HCT116 (cell line): ENCODE data around the gene TCF7L2. TPM values are rescaled to one million over a fixed set of nuclear protein-coding genes. Genes with fewer than 3 reads are reported as not detected.

Experiments
- ATAC-seq: fragments of 200-7000 bp; cut with Tn5 transposase; 2 replicates; pipeline ENCODE4 v1.9.1; 2020; ENCODE audit warnings: mild to moderate bottlenecking, moderate library complexity
- BruUV-seq: library from RNA; stranded (reverse); fragments of 400-500 nt; replicated peaks from 2 replicates; lab custom pipeline; 2021; lab: Mats Ljungman, UMichigan
- CTCF ChIA-PET: fragments of 300-600 bp; sonication (Branson Sonifier 250); formaldehyde crosslinking; loops from one replicate; lab custom pipeline; 2021; ENCODE audit warnings: antibody characterized with exemption; lab: Charles Lee
- POLR2A ChIA-PET: fragments of 300-600, 350-600 bp; sonication (Branson Sonifier 250); formaldehyde crosslinking; loops from one replicate; lab custom pipeline; 2021; ENCODE audit warnings: antibody characterized with exemption; lab: Charles Lee
- RAD21 ChIA-PET, 2 experiments: fragments of 300-600 bp; sonication (Branson Sonifier 250); formaldehyde crosslinking; loops; one replicate each; lab custom pipeline; 2023; ENCODE audit warnings: low total read pairs in 2 of 2; ENCODE audit not compliant: uncharacterized antibody in 2 of 2, unreplicated experiment in 2 of 2, low non-redundant PET in 1 of 2; lab: Charles Lee
- DNase-seq: peaks from one replicate; pipeline ENCODE4 v3.0.0-alpha.2; 2010; ENCODE audit warnings: low read depth, low spot score
- H2AFZ ChIP-seq: fragments of 200-600 bp; shearing (Covaris generic), sonication (generic); 2 replicates; pipeline ENCODE4 v1.6.1; 2017; ENCODE audit warnings: low read depth, mixed run types, mixed read lengths, antibody characterized with exemption, low read length; ENCODE audit not compliant: poor library complexity, severe bottlenecking
- H3K27ac ChIP-seq: 2 replicates; pipeline ENCODE4 v1.5.1; 2012; ENCODE audit warnings: low read depth, low read length
- H3K27me3 ChIP-seq: fragments of 200-600 bp; sonication (generic); 2 replicates; pipeline ENCODE4 v1.6.1; 2016; ENCODE audit warnings: mixed run types, low read length, mixed read lengths; ENCODE audit not compliant: insufficient read depth
- H3K36me3 ChIP-seq, 2 experiments: fragments of 200-500 bp in 1 of 2; fragments of 200-600 bp in 1 of 2; sonication (Bioruptor generic) in 1 of 2; sonication (generic) in 1 of 2; 2 replicates each; pipeline versions ENCODE4 v1.5.1 to v1.6.1; 2014 to 2016; ENCODE audit warnings: low read length in 2 of 2, inconsistent platforms in 1 of 2, mixed read lengths in 1 of 2, mixed run types in 1 of 2; ENCODE audit not compliant: insufficient read depth in 2 of 2, control insufficient read depth in 1 of 2
- H3K4me1 ChIP-seq, 2 experiments: fragments of 200-600 bp in 1 of 2; sonication (generic) in 1 of 2; 2 replicates each; pipeline versions ENCODE4 v1.5.1 to v1.6.1; 2012 to 2017; ENCODE audit warnings: low read length in 2 of 2, inconsistent platforms in 1 of 2, mild to moderate bottlenecking in 1 of 2, mixed read lengths in 1 of 2, mixed run types in 1 of 2, moderate library complexity in 1 of 2; ENCODE audit not compliant: insufficient read depth in 2 of 2, control insufficient read depth in 1 of 2
- H3K4me2 ChIP-seq: fragments of 200-600 bp; sonication (generic); 2 replicates; pipeline ENCODE4 v1.6.1; 2017; ENCODE audit warnings: mixed run types, low read length, mixed read lengths
- H3K4me3 ChIP-seq, 2 experiments: fragments of 200-600 bp in 1 of 2; sonication (generic) in 1 of 2; replicated peaks in 1 of 2; 2 replicates each; pipeline ENCODE4 v1.5.1; 2011 to 2016; ENCODE audit warnings: low read length in 2 of 2, control low read depth in 1 of 2, low read depth in 1 of 2, mild to moderate bottlenecking in 1 of 2, mixed read lengths in 1 of 2, mixed run types in 1 of 2
- H3K79me2 ChIP-seq: fragments of 200-600 bp; sonication (generic); 2 replicates; pipeline ENCODE4 v1.6.1; 2017; ENCODE audit warnings: mild to moderate bottlenecking, mixed run types, low read length, moderate library complexity, mixed read lengths; ENCODE audit not compliant: insufficient read depth
- H3K9ac ChIP-seq: fragments of 200-600 bp; sonication (generic); 2 replicates; pipeline ENCODE4 v1.6.1; 2016; ENCODE audit warnings: low read length, mixed read lengths
- H3K9me2 ChIP-seq: fragments of 200-600 bp; sonication (generic), shearing (Covaris generic); 2 replicates; pipeline ENCODE4 v1.6.1; 2017; ENCODE audit warnings: mixed run types, mild to moderate bottlenecking, moderate library complexity; ENCODE audit not compliant: insufficient read depth
- H3K9me3 ChIP-seq, 2 experiments: fragments of 200-500 bp in 1 of 2; fragments of 200-600 bp in 1 of 2; sonication (Bioruptor generic) in 1 of 2; sonication (generic) in 1 of 2; 2 replicates each; pipeline ENCODE4 v1.6.1; 2014 to 2017; ENCODE audit warnings: low read length in 2 of 2, mixed read lengths in 2 of 2, inconsistent platforms in 1 of 2, low read depth in 1 of 2, mild to moderate bottlenecking in 1 of 2, mixed run types in 1 of 2, moderate library complexity in 1 of 2; ENCODE audit not compliant: control insufficient read depth in 1 of 2, insufficient read depth in 1 of 2
- H4K20me1 ChIP-seq: fragments of 200-600 bp; sonication (generic), shearing (Covaris generic); 2 replicates; pipeline ENCODE4 v1.6.1; 2017; ENCODE audit warnings: mixed run types, mild to moderate bottlenecking, moderate library complexity; ENCODE audit not compliant: insufficient read depth
- EGR1 ChIP-seq: IDR thresholded peaks from 2 replicates; pipeline ENCODE4 v1.6.1; 2012; ENCODE audit warnings: low read depth
- ELF1 ChIP-seq: IDR thresholded peaks from 2 replicates; pipeline ENCODE4 v1.6.1; 2012; ENCODE audit warnings: low read depth, borderline replicate concordance
- EZH2 ChIP-seq: fragments of 200-600 bp; sonication (generic); IDR thresholded peaks from 2 replicates; pipeline ENCODE4 v1.6.1; 2017; ENCODE audit warnings: antibody characterized with exemption, mixed run types
- JUND ChIP-seq: IDR thresholded peaks from 2 replicates; pipeline ENCODE4 v1.6.1; 2012
- RAD21 ChIP-seq: IDR thresholded peaks from 2 replicates; pipeline ENCODE4 v1.6.1; 2012; ENCODE audit warnings: low read depth, mild to moderate bottlenecking
- SIN3A ChIP-seq: IDR thresholded peaks from 2 replicates; pipeline ENCODE4 v1.6.1; 2012; ENCODE audit warnings: low read depth
- SRF ChIP-seq: IDR thresholded peaks from 2 replicates; pipeline ENCODE4 v1.6.1; 2012; ENCODE audit warnings: low read depth
- YY1 ChIP-seq: IDR thresholded peaks from 2 replicates; pipeline ENCODE4 v1.6.1; 2011; ENCODE audit warnings: low read length, low read depth, moderate library complexity, mild to moderate bottlenecking; ENCODE audit not compliant: insufficient replicate concordance; ENCODE audit errors: extremely low read depth
- intact Hi-C: fragments of 100-400 bp; cut with micrococcal nuclease; formaldehyde crosslinking; loops from 2 replicates; pipeline ENCODE4 v1.10.0; 2022
- total RNA-seq: library from RNA; stranded (reverse); gene quantifications from one replicate; pipeline ENCODE4 v1.2.1, GENCODE V29; 2021; ENCODE audit not compliant: unreplicated experiment
- TF ChIP-seq, protein P1 (sequence below): IDR thresholded peaks from 2 replicates; pipeline ENCODE4 v1.6.1; 2012
- TF ChIP-seq, protein P2 (sequence below): IDR thresholded peaks from 2 replicates; pipeline ENCODE4 v1.6.1; 2012; ENCODE audit warnings: low read depth
- TF ChIP-seq, protein P3 (sequence below): IDR thresholded peaks from 2 replicates; pipeline ENCODE4 v1.6.1; 2012

TCF7L2 gene
- total RNA-seq, 1 experiment from 2014 or later = 164 TPM

DNA sequence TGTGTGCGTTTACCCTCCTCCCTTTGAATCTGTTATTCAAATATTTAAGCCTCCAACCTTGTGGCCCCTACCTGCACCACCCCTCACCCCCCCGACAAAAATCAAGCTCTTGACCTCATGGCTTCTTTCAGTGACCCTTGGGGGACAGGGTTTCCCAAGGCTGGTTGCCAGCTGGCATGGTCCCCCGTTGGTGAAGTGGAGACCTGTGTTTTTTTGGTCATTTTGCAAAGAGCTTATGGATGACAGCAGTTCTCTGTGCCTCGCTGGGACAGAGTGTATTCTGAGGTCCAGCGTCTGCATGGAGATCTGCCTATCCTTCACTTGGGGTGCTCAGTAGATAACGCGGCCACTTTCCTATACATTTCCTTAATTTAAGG, 111.0 kb downstream of the TCF7L2 start:
- TF ChIP-seq SIN3A = no peak
- TF ChIP-seq, protein P1, sequence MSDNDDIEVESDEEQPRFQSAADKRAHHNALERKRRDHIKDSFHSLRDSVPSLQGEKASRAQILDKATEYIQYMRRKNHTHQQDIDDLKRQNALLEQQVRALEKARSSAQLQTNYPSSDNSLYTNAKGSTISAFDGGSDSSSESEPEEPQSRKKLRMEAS = no peak
- Histone ChIP-seq H2AFZ (no peak overlapping the region), H3K36me3 (peaks cover 0 to 33% of the 10 kb centered on the region in 2 experiments; a peak in 1 of 4 replicates), H3K79me2 (peaks cover 100% of the 10 kb centered on the region), H3K9ac (no peak overlapping the region), H3K4me1 (peaks cover 60 to 81% of the 10 kb centered on the region in 2 experiments), H3K9me3 (no peaks in the 10 kb centered on the region), H3K4me2 (no peak overlapping the region), H4K20me1 (peaks cover 24% of the 10 kb centered on the region), H3K4me3 (no peak overlapping the region), H3K27me3 (no peaks in the 10 kb centered on the region), H3K27ac (no peak overlapping the region), H3K9me2 (no peaks in the 10 kb centered on the region)
- POLR2A ChIA-PET = interaction anchor here (0.6 to 1.7 kb wide), 3 partner anchors 11 to 257 kb away, joined by 3 to 4 read pairs (median 4); no protein-coding TSS in a partner anchor
- intact Hi-C loops = no loop called here
- ATAC-seq (no peak), DNase-seq (no peak)
- CTCF ChIA-PET = interaction anchor here (1.9 kb wide), 1 partner anchor 9 kb away, joined by 4 read pairs; no protein-coding TSS in a partner anchor
- RAD21 ChIA-PET = no interaction called here
- no TSS peak for BruUV-seq

DNA sequence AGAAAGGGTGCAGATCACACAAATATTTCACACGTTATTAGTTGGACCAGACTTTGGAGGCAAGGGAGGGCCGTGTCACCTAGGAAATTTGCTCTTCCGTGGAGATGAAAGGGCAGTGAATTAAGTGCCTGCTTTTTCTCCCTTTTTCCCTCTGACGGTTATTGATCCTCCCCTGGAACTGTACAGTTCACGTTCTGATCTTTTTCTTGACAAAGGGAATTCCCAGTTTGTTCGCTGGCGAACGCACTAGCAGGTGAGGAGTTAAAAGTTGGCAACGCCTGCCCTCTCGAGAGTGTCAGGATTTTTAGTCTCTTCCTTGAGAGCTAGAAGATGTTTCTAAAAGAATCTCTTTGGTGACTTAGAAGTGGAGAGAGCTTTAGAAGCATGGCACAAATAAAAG, 111.5 kb downstream of the TCF7L2 start:
- Histone ChIP-seq H3K4me2 (no peak overlapping the region), H3K36me3 (peaks cover 0 to 33% of the 10 kb centered on the region in 2 experiments; a peak in 1 of 4 replicates), H3K79me2 (peaks cover 100% of the 10 kb centered on the region), H4K20me1 (peaks cover 24% of the 10 kb centered on the region), H3K9me2 (no peaks in the 10 kb centered on the region), H3K27ac (no peak overlapping the region), H3K4me3 (no peak overlapping the region), H2AFZ (no peak overlapping the region), H3K27me3 (no peaks in the 10 kb centered on the region), H3K9me3 (no peaks in the 10 kb centered on the region), H3K4me1 (peaks cover 59 to 80% of the 10 kb centered on the region in 2 experiments), H3K9ac (no peak overlapping the region)
- no TSS peak for BruUV-seq
- no peak for TF ChIP-seq ELF1
- no peak for TF ChIP-seq RAD21
- no peak for TF ChIP-seq EZH2
- no peak for TF ChIP-seq SRF
- TF ChIP-seq, protein P2, sequence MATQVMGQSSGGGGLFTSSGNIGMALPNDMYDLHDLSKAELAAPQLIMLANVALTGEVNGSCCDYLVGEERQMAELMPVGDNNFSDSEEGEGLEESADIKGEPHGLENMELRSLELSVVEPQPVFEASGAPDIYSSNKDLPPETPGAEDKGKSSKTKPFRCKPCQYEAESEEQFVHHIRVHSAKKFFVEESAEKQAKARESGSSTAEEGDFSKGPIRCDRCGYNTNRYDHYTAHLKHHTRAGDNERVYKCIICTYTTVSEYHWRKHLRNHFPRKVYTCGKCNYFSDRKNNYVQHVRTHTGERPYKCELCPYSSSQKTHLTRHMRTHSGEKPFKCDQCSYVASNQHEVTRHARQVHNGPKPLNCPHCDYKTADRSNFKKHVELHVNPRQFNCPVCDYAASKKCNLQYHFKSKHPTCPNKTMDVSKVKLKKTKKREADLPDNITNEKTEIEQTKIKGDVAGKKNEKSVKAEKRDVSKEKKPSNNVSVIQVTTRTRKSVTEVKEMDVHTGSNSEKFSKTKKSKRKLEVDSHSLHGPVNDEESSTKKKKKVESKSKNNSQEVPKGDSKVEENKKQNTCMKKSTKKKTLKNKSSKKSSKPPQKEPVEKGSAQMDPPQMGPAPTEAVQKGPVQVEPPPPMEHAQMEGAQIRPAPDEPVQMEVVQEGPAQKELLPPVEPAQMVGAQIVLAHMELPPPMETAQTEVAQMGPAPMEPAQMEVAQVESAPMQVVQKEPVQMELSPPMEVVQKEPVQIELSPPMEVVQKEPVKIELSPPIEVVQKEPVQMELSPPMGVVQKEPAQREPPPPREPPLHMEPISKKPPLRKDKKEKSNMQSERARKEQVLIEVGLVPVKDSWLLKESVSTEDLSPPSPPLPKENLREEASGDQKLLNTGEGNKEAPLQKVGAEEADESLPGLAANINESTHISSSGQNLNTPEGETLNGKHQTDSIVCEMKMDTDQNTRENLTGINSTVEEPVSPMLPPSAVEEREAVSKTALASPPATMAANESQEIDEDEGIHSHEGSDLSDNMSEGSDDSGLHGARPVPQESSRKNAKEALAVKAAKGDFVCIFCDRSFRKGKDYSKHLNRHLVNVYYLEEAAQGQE = no peak
- no peak for TF ChIP-seq JUND
- TF ChIP-seq, protein P3, sequence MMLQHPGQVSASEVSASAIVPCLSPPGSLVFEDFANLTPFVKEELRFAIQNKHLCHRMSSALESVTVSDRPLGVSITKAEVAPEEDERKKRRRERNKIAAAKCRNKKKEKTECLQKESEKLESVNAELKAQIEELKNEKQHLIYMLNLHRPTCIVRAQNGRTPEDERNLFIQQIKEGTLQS = no peak
- no peak for TF ChIP-seq YY1
- TF ChIP-seq EGR1 = no peak
- POLR2A ChIA-PET = interaction anchor here (0.6 kb wide), 1 partner anchor 258 kb away, joined by 4 read pairs; no protein-coding TSS in a partner anchor
- ATAC-seq = no peak
- intact Hi-C loops = no loop called here
- RAD21 ChIA-PET = no interaction called here
- CTCF ChIA-PET = interaction anchor here (1.9 kb wide), 1 partner anchor 9 kb away, joined by 4 read pairs; no protein-coding TSS in a partner anchor
- DNase-seq = no peak
